Central memory CD8-positive, alpha-beta T cell (primary cell): ENCODE data around the gene AMMECR1.
"Not testable (repeated sequence)": the region's sequence is repeated elsewhere in the genome, so short reads cannot be mapped to it uniquely, and the experiment has no call there.

Experiments used
- ATAC-seq: fragments of 150-1000 bp; cut with Tn5 transposase; replicated peaks from 2 replicates; pipeline ENCODE4 v1.10.0; 2022; ENCODE audit warnings: mild to moderate bottlenecking, moderate FRiP score, moderate number of reproducible peaks; ENCODE audit not compliant: poor library complexity, severe bottlenecking; ENCODE audit errors: extremely low read depth
- DNase-seq, 2 donors: peaks; one replicate each; pipeline ENCODE4 v3.0.0; 2021; ENCODE audit warnings: low spot score in 2 of 2
- H3K27ac Mint-ChIP-seq: one replicate; pipeline ENCODE4 v1.8.0; 2022; ENCODE audit warnings: low read depth, mild to moderate bottlenecking, moderate library complexity, mixed read lengths
- H3K27me3 Mint-ChIP-seq: one replicate; pipeline ENCODE4 v1.8.0; 2022; ENCODE audit warnings: mixed read lengths
- H3K36me3 Mint-ChIP-seq: one replicate; pipeline ENCODE4 v1.8.0; 2022; ENCODE audit warnings: mild to moderate bottlenecking, moderate library complexity, mixed read lengths; ENCODE audit not compliant: insufficient read depth
- H3K4me1 Mint-ChIP-seq: one replicate; pipeline ENCODE4 v1.8.0; 2022; ENCODE audit warnings: mixed read lengths
- H3K4me3 Mint-ChIP-seq: one replicate; pipeline ENCODE4 v1.8.0; 2022; ENCODE audit warnings: mild to moderate bottlenecking, moderate library complexity, mixed read lengths
- H3K9me3 Mint-ChIP-seq: one replicate; pipeline ENCODE4 v1.8.0; 2022; ENCODE audit warnings: mixed read lengths

The AMMECR1 gene

GRCh38 chrX:110317820-110318663 is at the start of gene AMMECR1:
Gene AMMECR1, minus strand, starts transcription at chrX:110318085. Its CDS starts 14 bp downstream, at chrX:110318071.
- H3K27me3 Mint-ChIP-seq: no peaks in the 10 kb centered on the region
- peaks cover 14% of the 10 kb centered on the region for H3K4me1 Mint-ChIP-seq
- DNase-seq: peak; percentile 56 to 73
- peak within 1 kb of the TSS; percentile 93 for H3K27ac Mint-ChIP-seq
- H3K4me3 Mint-ChIP-seq: peak within 1 kb of the TSS; percentile 89
- ATAC-seq: peak; percentile 82
- peaks cover 4% of the 10 kb centered on the region for H3K36me3 Mint-ChIP-seq
- H3K9me3 Mint-ChIP-seq: no peaks in the 10 kb centered on the region

DNA sequence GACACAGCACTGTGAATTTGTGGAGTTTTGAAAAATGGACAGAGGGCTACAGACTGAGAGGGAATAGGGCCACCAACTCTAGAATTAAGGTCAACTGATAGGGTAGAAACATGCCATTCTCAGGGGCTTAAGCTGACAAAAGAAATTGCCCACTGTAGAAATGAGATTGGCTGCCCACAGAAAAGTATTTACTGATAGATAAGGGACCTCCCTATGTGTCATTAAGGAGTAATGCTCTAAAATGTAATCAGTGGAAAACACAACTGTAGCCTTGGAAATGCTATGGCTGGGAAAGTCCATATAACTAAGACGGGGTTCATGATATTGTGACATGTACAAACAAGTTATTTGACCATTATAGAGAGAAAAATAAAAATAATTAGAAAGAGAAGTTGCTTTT is 45.4 kb upstream of the AMMECR1 start:
- H3K27me3 Mint-ChIP-seq: no peaks in the 10 kb centered on the region
- ATAC-seq (no peak), DNase-seq (no peak)
- H3K4me3 Mint-ChIP-seq: no peak overlapping the region
- H3K36me3 Mint-ChIP-seq: no peaks in the 10 kb centered on the region
- H3K27ac Mint-ChIP-seq: no peak overlapping the region
- no peaks in the 10 kb centered on the region for H3K4me1 Mint-ChIP-seq
- no peaks in the 10 kb centered on the region for H3K9me3 Mint-ChIP-seq

- H3K36me3 Mint-ChIP-seq: no peaks in the 10 kb centered on the region
- H3K27ac Mint-ChIP-seq: no peak overlapping the region
- ATAC-seq (no peak), DNase-seq (no peak)
- no peaks in the 10 kb centered on the region for H3K9me3 Mint-ChIP-seq
- H3K4me1 Mint-ChIP-seq: no peaks in the 10 kb centered on the region
- no peak overlapping the region for H3K4me3 Mint-ChIP-seq
- no peaks in the 10 kb centered on the region for H3K27me3 Mint-ChIP-seq
Observed at GRCh38 chrX:110359273-110359672, 41.4 kb upstream of the AMMECR1 start.

DNA sequence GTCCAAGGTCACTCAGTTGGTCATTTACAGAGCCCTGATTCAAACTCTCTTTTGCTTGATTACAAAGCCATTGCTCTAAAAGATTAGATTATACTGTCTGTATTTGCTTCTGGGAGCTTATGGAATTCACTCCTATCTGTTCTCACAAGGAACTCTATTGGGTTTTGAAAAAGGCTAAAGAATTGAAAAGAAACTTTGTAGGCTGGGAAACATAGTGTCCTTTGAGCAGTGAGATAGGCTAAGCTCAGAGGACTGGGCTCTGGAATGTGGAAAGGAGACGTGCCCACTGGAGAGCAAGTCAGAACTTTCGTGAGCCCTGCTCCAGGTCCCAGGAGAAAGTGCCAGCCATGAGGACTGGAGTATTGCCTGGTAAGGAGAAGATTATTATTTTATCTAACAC is 40.7 kb upstream of the AMMECR1 start, which contains the start of gene RTL9:
Gene RTL9 (plus strand): TSS at position 301 of the 400 bp plus-strand sequence. CDS start 91,770 bp downstream, outside the sequence.
- ATAC-seq: no peak
- no peak for DNase-seq
- no peak within 1 kb of the TSS for H3K27ac Mint-ChIP-seq
- H3K36me3 Mint-ChIP-seq: no peaks in the 10 kb centered on the region
- H3K9me3 Mint-ChIP-seq: no peaks in the 10 kb centered on the region
- no peak within 1 kb of the TSS for H3K4me3 Mint-ChIP-seq
- no peaks in the 10 kb centered on the region for H3K27me3 Mint-ChIP-seq
- H3K4me1 Mint-ChIP-seq: no peaks in the 10 kb centered on the region

- H3K27ac Mint-ChIP-seq: no peak overlapping the region
- no peak for ATAC-seq
- H3K4me3 Mint-ChIP-seq: no peak overlapping the region
- no peaks in the 10 kb centered on the region for H3K27me3 Mint-ChIP-seq
- no peaks in the 10 kb centered on the region for H3K36me3 Mint-ChIP-seq
- no peaks in the 10 kb centered on the region for H3K9me3 Mint-ChIP-seq
- no peaks in the 10 kb centered on the region for H3K4me1 Mint-ChIP-seq
- DNase-seq: no peak
Observed at GRCh38 chrX:110346681-110347080, 28.8 kb upstream of the AMMECR1 start.

GRCh38 chrX:110341189-110342035 is 23.5 kb upstream of the AMMECR1 start:
- no peak for DNase-seq
- ATAC-seq: no peak
- no peaks in the 10 kb centered on the region for H3K36me3 Mint-ChIP-seq
- H3K4me1 Mint-ChIP-seq: no peaks in the 10 kb centered on the region
- no peaks in the 10 kb centered on the region for H3K9me3 Mint-ChIP-seq
- no peaks in the 10 kb centered on the region for H3K27me3 Mint-ChIP-seq
- H3K4me3 Mint-ChIP-seq: no peak overlapping the region
- H3K27ac Mint-ChIP-seq: no peak overlapping the region

- Mint-ChIP-seq H3K9me3 (no peaks in the 10 kb centered on the region), H3K27me3 (peaks cover 9% of the 10 kb centered on the region), H3K4me1 (no peaks in the 10 kb centered on the region), H3K36me3 (no peaks in the 10 kb centered on the region), H3K4me3 (no peak overlapping the region), H3K27ac (no peak overlapping the region)
- no peak for DNase-seq
- no peak for ATAC-seq
Observed at GRCh38 chrX:110338935-110339334, 21.1 kb upstream of the AMMECR1 start.

GRCh38 chrX:110333458-110333857 is 15.6 kb upstream of the AMMECR1 start:
- DNase-seq, H3K4me1 Mint-ChIP-seq, H3K36me3 Mint-ChIP-seq, H3K27me3 Mint-ChIP-seq, H3K9me3 Mint-ChIP-seq, H3K27ac Mint-ChIP-seq, H3K4me3 Mint-ChIP-seq, ATAC-seq: not testable (repeated sequence)

GRCh38 chrX:110331444-110332030 is 13.7 kb upstream of the AMMECR1 start:
- H3K9me3 Mint-ChIP-seq: no peaks in the 10 kb centered on the region
- no peaks in the 10 kb centered on the region for H3K4me1 Mint-ChIP-seq
- ATAC-seq (no peak), DNase-seq (no peak)
- peaks cover 9% of the 10 kb centered on the region for H3K27me3 Mint-ChIP-seq
- no peaks in the 10 kb centered on the region for H3K36me3 Mint-ChIP-seq
- H3K4me3 Mint-ChIP-seq: no peak overlapping the region
- H3K27ac Mint-ChIP-seq: no peak overlapping the region

- H3K9me3 Mint-ChIP-seq, DNase-seq, H3K27me3 Mint-ChIP-seq, H3K36me3 Mint-ChIP-seq, H3K4me3 Mint-ChIP-seq, H3K4me1 Mint-ChIP-seq, H3K27ac Mint-ChIP-seq, ATAC-seq: not testable (repeated sequence)
Observed at GRCh38 chrX:110328613-110329012, 10.7 kb upstream of the AMMECR1 start.

DNA sequence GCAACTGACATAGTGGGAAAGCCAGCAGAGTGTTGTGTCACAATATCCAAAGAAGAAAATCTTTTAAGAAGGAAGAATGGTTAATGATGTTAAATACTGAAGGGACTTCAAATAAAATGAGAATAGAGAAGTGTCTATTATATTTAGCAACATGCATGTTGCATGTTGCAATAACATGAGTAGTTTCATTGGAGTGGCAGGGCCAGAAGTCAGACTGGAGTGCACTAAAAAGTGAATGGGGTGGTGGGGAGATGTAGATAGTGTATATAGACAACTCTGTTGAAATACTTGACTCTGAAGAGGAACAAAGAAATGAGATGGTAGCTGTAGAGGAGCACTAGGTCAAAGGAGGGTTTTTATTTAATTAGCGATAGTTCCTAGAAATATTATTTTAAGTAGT is 9.5 kb upstream of the AMMECR1 start:
- Mint-ChIP-seq H3K4me1 (no peaks in the 10 kb centered on the region), H3K36me3 (no peaks in the 10 kb centered on the region), H3K9me3 (no peaks in the 10 kb centered on the region), H3K27me3 (no peaks in the 10 kb centered on the region), H3K4me3 (no peak overlapping the region), H3K27ac (no peak overlapping the region)
- DNase-seq (no peak), ATAC-seq (no peak)

- no peak overlapping the region for H3K4me3 Mint-ChIP-seq
Observed at GRCh38 chrX:110326712-110327111, 8.8 kb upstream of the AMMECR1 start.

More at GRCh38 chrX:110326712-110327111, 8.8 kb upstream of the AMMECR1 start:
- Mint-ChIP-seq H3K36me3 (no peaks in the 10 kb centered on the region), H3K4me1 (peaks cover 5% of the 10 kb centered on the region), H3K9me3 (no peaks in the 10 kb centered on the region), H3K27me3 (no peaks in the 10 kb centered on the region), H3K27ac (no peak overlapping the region)
- DNase-seq (no peak), ATAC-seq (no peak)
